G401.6 (cell line): ENCODE data around the gene ECT2.
A peak's percentile ranks its signal among the peaks of the same experiment; 100 is the strongest.
"Not testable (repeated sequence)": the region's sequence is repeated elsewhere in the genome, so short reads cannot be mapped to it uniquely, and the experiment has no call there.

Experiments
- FAIRE-seq: peaks from 2 replicates; lab custom pipeline; 2012; peaks lifted over from hg19 to GRCh38; lab: Jason Lieb, UNC

Gene ECT2

GRCh38 chr3:172749230-172749965, 1.1 kb upstream of the ECT2 start:
- FAIRE-seq = peak; percentile 76

- FAIRE-seq = no peak
These were observed 508 bp upstream of the ECT2 start for GRCh38 chr3:172750069-172750367.

- FAIRE-seq = no peak
These were observed 714 bp downstream of the ECT2 start for GRCh38 chr3:172751175-172751704.

GRCh38 chr3:172752651-172753050, 2.1 kb downstream of the ECT2 start:
- FAIRE-seq = no peak

- FAIRE-seq = no peak
These were observed 2.6 kb downstream of the ECT2 start for GRCh38 chr3:172753125-172753524.

- not testable (repeated sequence) for FAIRE-seq
These were observed 9.9 kb downstream of the ECT2 start for GRCh38 chr3:172760416-172760815.

- FAIRE-seq = no peak
These were observed 15.7 kb downstream of the ECT2 start for GRCh38 chr3:172766241-172766640.

GRCh38 chr3:172766718-172767405, 16.3 kb downstream of the ECT2 start:
- no peak for FAIRE-seq

GRCh38 chr3:172770382-172770781, 19.9 kb downstream of the ECT2 start:
- no peak for FAIRE-seq

- FAIRE-seq = no peak
These were observed 21.1 kb downstream of the ECT2 start for GRCh38 chr3:172771672-172772071.

GRCh38 chr3:172776049-172776717, 25.7 kb downstream of the ECT2 start:
- peak; percentile 41 for FAIRE-seq

GRCh38 chr3:172777901-172778300, 27.4 kb downstream of the ECT2 start:
- no peak for FAIRE-seq

GRCh38 chr3:172782235-172782634, 31.7 kb downstream of the ECT2 start:
- no peak for FAIRE-seq

- no peak for FAIRE-seq
These were observed 35.5 kb downstream of the ECT2 start for GRCh38 chr3:172786036-172786435.

- FAIRE-seq = no peak
These were observed 36.5 kb downstream of the ECT2 start for GRCh38 chr3:172787019-172787418.

GRCh38 chr3:172787746-172788145, 37.2 kb downstream of the ECT2 start:
- FAIRE-seq = no peak

GRCh38 chr3:172799246-172799645, 48.7 kb downstream of the ECT2 start:
- FAIRE-seq = no peak

- no peak for FAIRE-seq
These were observed 49.6 kb downstream of the ECT2 start for GRCh38 chr3:172800156-172800555.

GRCh38 chr3:172803489-172803888, 53.0 kb downstream of the ECT2 start:
- FAIRE-seq = no peak

- no peak for FAIRE-seq
These were observed 53.8 kb downstream of the ECT2 start for GRCh38 chr3:172804323-172804722.

GRCh38 chr3:172808969-172809546, 58.5 kb downstream of the ECT2 start:
- peak; percentile 93 for FAIRE-seq

GRCh38 chr3:172811099-172811498, 60.6 kb downstream of the ECT2 start:
- FAIRE-seq = peak; percentile 81

- FAIRE-seq = no peak
These were observed 62.9 kb downstream of the ECT2 start for GRCh38 chr3:172813462-172813861.
